SK-N-SH treated with all-trans-retinoic acid at 6 μM for 48 hours (cell line): Measurements from ENCODE around the gene TMEM269.

Source experiments
- ATAC-seq: fragments of 200-7000 bp; cut with Tn5 transposase; 3 replicates; pipeline ENCODE4 v1.9.1; 2020; ENCODE audit warnings: mild to moderate bottlenecking, moderate library complexity
- ARNTL ChIP-seq: fragments of 450-650 bp; formaldehyde crosslinking; IDR thresholded peaks from 2 replicates; pipeline ENCODE4 v1.5.0; 2020; ENCODE audit warnings: low read depth, mild to moderate bottlenecking, moderate library complexity, borderline replicate concordance
- BACH2 ChIP-seq: fragments of 250-450 bp; sonication (Bioruptor Pico); IDR thresholded peaks from 2 replicates; pipeline ENCODE4 v1.9.0; 2021; ENCODE audit warnings: mild to moderate bottlenecking, borderline replicate concordance
- CSDC2 ChIP-seq: fragments of 250-450 bp; sonication (Bioruptor Pico); IDR thresholded peaks from 2 replicates; pipeline ENCODE4 v1.5.0; 2020; ENCODE audit warnings: mild to moderate bottlenecking, moderate library complexity
- ESRRG ChIP-seq: fragments of 250-450 bp; sonication (Bioruptor Pico); IDR thresholded peaks from 2 replicates; pipeline ENCODE4 v1.6.1; 2021; ENCODE audit warnings: mild to moderate bottlenecking
- ISL1 ChIP-seq: fragments of 250-450 bp; sonication (Bioruptor Pico); IDR thresholded peaks from 2 replicates; pipeline ENCODE4 v2.1.2; 2022; ENCODE audit warnings: mild to moderate bottlenecking, moderate library complexity
- OSR1 ChIP-seq: fragments of 250-450 bp; sonication (Bioruptor Pico); IDR thresholded peaks from 2 replicates; pipeline ENCODE4 v1.8.0; 2022; ENCODE audit warnings: moderate library complexity, mild to moderate bottlenecking, inconsistent platforms
- PPARA ChIP-seq: fragments of 250-450 bp; sonication (Bioruptor Pico); IDR thresholded peaks from 2 replicates; pipeline ENCODE4 v1.5.0; 2020; ENCODE audit warnings: mild to moderate bottlenecking, borderline replicate concordance
- RARB ChIP-seq: fragments of 250-450 bp; sonication (Bioruptor Pico); IDR thresholded peaks from 2 replicates; pipeline ENCODE4 v1.8.0; 2021; ENCODE audit warnings: mild to moderate bottlenecking, moderate library complexity
- SNAI2 ChIP-seq: fragments of 250-450 bp; sonication (Bioruptor Pico); IDR thresholded peaks from 2 replicates; pipeline ENCODE4 v1.5.0; 2020; ENCODE audit warnings: mild to moderate bottlenecking, moderate library complexity
- TCF4 ChIP-seq: fragments of 250-450 bp; sonication (Bioruptor Pico); IDR thresholded peaks from 2 replicates; pipeline ENCODE4 v1.8.0; 2021; ENCODE audit warnings: mild to moderate bottlenecking, moderate library complexity, borderline replicate concordance
- TOX ChIP-seq: fragments of 250-450 bp; sonication (Bioruptor Pico); IDR thresholded peaks from 2 replicates; pipeline ENCODE4 v1.8.0; 2021; ENCODE audit warnings: mild to moderate bottlenecking, moderate library complexity, borderline replicate concordance
- ZC3H10 ChIP-seq: fragments of 250-450 bp; sonication (Bioruptor Pico); IDR thresholded peaks from 2 replicates; pipeline ENCODE4 v1.5.1; 2021; ENCODE audit warnings: mild to moderate bottlenecking, moderate library complexity
- ZFP3 ChIP-seq: fragments of 250-450 bp; sonication (Bioruptor Pico); IDR thresholded peaks from 2 replicates; pipeline ENCODE4 v1.5.0; 2020; ENCODE audit warnings: mild to moderate bottlenecking, moderate library complexity
- ZFP30 ChIP-seq: fragments of 450-650 bp; formaldehyde crosslinking; IDR thresholded peaks from 2 replicates; pipeline ENCODE4 v1.5.0; 2022; ENCODE audit warnings: mild to moderate bottlenecking, moderate library complexity
- ZNF565 ChIP-seq: fragments of 450-650 bp; formaldehyde crosslinking; conservative IDR thresholded peaks from 2 replicates; pipeline ENCODE4 v1.5.0; 2020; ENCODE audit warnings: low read depth, mild to moderate bottlenecking, moderate library complexity
- ZNF8 ChIP-seq: fragments of 450-650 bp; formaldehyde crosslinking; IDR thresholded peaks from 2 replicates; pipeline ENCODE4 v1.5.0; 2020; ENCODE audit warnings: mild to moderate bottlenecking, moderate library complexity
- TF ChIP-seq, protein P1 (sequence below): fragments of 250-450 bp; sonication (Bioruptor Pico); IDR thresholded peaks from 2 replicates; pipeline ENCODE4 v1.8.0; 2020; ENCODE audit warnings: mild to moderate bottlenecking, moderate library complexity, borderline replicate concordance
- TF ChIP-seq, protein P2 (sequence below): fragments of 250-450 bp; sonication (Bioruptor Pico); IDR thresholded peaks from 2 replicates; pipeline ENCODE4 v1.5.0; 2020; ENCODE audit warnings: mild to moderate bottlenecking, moderate library complexity
- TF ChIP-seq, protein P3 (sequence below): fragments of 250-450 bp; sonication (Bioruptor Pico); IDR thresholded peaks from 2 replicates; pipeline ENCODE4 v1.5.1; 2020; ENCODE audit warnings: low read depth, mild to moderate bottlenecking, moderate library complexity
- TF ChIP-seq, protein P4 (sequence below): fragments of 250-450 bp; sonication (Bioruptor Pico); IDR thresholded peaks from 2 replicates; pipeline ENCODE4 v1.5.1; 2021; ENCODE audit warnings: mild to moderate bottlenecking, moderate library complexity
- TF ChIP-seq, protein P5 (sequence below): fragments of 250-450 bp; sonication (Bioruptor Pico); IDR thresholded peaks from 2 replicates; pipeline ENCODE4 v1.8.0; 2021; ENCODE audit warnings: low read depth, mild to moderate bottlenecking, moderate library complexity, borderline replicate concordance

The TMEM269 gene

DNA sequence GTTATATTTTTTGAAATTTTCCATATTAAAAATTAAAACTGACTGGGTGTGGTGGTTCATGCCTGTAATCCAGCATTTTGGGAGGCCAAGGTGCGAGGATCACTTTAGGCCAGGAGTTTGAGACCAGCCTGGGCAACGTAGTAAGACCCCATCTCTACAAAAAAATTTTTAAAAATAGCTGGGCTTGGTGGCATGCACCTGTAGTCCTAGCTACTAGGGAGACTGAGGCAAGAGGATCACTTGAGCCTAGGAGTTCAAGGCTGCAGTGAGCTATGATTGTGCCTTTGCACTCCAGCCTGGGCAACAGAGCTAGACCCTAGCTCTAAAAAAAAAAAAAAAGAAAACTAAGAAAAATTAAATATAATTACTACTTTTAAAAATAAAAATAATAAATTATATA is 36.9 kb downstream of the TMEM269 start (continued):
- TF ChIP-seq, protein P1, sequence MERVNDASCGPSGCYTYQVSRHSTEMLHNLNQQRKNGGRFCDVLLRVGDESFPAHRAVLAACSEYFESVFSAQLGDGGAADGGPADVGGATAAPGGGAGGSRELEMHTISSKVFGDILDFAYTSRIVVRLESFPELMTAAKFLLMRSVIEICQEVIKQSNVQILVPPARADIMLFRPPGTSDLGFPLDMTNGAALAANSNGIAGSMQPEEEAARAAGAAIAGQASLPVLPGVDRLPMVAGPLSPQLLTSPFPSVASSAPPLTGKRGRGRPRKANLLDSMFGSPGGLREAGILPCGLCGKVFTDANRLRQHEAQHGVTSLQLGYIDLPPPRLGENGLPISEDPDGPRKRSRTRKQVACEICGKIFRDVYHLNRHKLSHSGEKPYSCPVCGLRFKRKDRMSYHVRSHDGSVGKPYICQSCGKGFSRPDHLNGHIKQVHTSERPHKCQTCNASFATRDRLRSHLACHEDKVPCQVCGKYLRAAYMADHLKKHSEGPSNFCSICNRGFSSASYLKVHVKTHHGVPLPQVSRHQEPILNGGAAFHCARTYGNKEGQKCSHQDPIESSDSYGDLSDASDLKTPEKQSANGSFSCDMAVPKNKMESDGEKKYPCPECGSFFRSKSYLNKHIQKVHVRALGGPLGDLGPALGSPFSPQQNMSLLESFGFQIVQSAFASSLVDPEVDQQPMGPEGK (CRISPR knock-in tag), result no peak
- TF ChIP-seq SNAI2 (CRISPR knock-in tag), result no peak
- TF ChIP-seq TOX (CRISPR knock-in tag), result no peak
- TF ChIP-seq BACH2 (CRISPR knock-in tag), result no peak
- TF ChIP-seq ESRRG (CRISPR knock-in tag), result no peak

DNA sequence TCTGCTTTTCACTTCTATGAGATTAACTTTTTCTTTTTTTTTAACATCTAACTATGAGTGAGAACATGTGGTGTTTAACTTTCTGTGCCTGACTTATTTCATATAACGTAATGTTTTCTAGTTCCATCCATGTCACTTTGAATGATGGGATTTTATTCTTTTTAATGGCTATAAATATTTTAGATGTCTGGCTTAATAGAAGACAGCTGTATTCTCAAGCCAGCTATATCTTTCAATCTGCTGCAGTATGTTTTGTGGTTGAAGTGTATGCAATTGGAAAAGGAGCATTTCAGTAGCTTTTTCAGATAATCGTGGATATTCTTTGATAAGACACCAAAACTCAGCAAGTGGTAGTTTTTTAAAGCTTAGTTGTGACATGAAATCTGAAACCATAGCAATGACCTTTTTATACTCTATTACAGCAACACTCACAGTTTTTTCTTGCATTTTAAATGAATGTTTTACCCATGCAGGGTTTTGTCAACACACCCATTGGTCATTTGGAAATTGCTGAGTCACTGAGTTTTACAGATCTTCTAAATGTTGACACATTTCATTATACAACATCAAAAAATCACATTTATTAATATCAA is 38.1 kb downstream of the TMEM269 start:
- TF ChIP-seq, protein P1 (CRISPR knock-in tag), result no peak
- no peak for TF ChIP-seq ESRRG (CRISPR knock-in tag)
- TF ChIP-seq CSDC2 (CRISPR knock-in tag), result no peak
- no peak for TF ChIP-seq ARNTL (CRISPR knock-in tag)
- no peak for TF ChIP-seq RARB
- TF ChIP-seq ISL1 (CRISPR knock-in tag), result peak; percentile 78
- TF ChIP-seq, protein P2, sequence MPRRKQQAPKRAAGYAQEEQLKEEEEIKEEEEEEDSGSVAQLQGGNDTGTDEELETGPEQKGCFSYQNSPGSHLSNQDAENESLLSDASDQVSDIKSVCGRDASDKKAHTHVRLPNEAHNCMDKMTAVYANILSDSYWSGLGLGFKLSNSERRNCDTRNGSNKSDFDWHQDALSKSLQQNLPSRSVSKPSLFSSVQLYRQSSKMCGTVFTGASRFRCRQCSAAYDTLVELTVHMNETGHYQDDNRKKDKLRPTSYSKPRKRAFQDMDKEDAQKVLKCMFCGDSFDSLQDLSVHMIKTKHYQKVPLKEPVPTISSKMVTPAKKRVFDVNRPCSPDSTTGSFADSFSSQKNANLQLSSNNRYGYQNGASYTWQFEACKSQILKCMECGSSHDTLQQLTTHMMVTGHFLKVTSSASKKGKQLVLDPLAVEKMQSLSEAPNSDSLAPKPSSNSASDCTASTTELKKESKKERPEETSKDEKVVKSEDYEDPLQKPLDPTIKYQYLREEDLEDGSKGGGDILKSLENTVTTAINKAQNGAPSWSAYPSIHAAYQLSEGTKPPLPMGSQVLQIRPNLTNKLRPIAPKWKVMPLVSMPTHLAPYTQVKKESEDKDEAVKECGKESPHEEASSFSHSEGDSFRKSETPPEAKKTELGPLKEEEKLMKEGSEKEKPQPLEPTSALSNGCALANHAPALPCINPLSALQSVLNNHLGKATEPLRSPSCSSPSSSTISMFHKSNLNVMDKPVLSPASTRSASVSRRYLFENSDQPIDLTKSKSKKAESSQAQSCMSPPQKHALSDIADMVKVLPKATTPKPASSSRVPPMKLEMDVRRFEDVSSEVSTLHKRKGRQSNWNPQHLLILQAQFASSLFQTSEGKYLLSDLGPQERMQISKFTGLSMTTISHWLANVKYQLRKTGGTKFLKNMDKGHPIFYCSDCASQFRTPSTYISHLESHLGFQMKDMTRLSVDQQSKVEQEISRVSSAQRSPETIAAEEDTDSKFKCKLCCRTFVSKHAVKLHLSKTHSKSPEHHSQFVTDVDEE (CRISPR knock-in tag), result peak; percentile 74
- no peak for TF ChIP-seq PPARA
- no peak for TF ChIP-seq ZNF8
- TF ChIP-seq ZFP30 (CRISPR knock-in tag), result no peak
- TF ChIP-seq TCF4 (CRISPR knock-in tag), result peak; percentile 82
- TF ChIP-seq SNAI2 (CRISPR knock-in tag), result no peak
- no peak for TF ChIP-seq ZC3H10 (CRISPR knock-in tag)
- TF ChIP-seq BACH2 (CRISPR knock-in tag), result peak; percentile 67; the same call in 1 of the 2 replicates
- ATAC-seq, result peak; percentile 88

DNA sequence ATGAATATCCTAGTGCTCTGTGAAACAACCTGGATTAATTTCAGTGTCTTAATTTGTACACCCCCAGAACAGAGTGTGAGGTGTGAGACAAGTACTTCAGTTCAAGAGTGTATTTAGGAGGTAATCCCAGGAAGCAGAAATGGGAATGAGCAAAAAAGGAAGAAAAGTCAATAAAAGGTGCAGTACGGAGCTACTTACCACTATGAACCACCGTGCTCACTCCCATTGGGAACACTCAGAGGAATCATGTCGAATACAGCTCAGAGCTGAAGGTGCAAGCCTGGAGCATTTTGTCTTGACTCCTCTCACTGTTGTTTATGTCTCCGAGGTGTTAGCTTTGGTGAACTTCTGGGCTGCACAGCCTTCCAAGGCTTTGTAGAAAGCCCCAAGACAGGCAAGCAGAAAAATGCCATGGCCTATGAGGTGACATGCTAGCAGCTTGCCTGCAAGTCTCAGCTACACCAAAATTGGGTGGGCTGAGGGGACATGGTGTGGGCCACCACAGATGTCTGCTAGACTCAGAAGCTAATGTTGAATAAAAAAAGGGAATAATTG is 39.8 kb downstream of the TMEM269 start:
- no peak for TF ChIP-seq OSR1 (CRISPR knock-in tag)
- no peak for TF ChIP-seq ZNF8
- TF ChIP-seq, protein P3, sequence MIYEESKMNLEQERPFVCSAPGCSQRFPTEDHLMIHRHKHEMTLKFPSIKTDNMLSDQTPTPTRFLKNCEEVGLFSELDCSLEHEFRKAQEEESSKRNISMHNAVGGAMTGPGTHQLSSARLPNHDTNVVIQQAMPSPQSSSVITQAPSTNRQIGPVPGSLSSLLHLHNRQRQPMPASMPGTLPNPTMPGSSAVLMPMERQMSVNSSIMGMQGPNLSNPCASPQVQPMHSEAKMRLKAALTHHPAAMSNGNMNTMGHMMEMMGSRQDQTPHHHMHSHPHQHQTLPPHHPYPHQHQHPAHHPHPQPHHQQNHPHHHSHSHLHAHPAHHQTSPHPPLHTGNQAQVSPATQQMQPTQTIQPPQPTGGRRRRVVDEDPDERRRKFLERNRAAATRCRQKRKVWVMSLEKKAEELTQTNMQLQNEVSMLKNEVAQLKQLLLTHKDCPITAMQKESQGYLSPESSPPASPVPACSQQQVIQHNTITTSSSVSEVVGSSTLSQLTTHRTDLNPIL (CRISPR knock-in tag), result no peak
- no peak for TF ChIP-seq ZFP3
- TF ChIP-seq, protein P2 (CRISPR knock-in tag), result no peak
- no peak for TF ChIP-seq ZFP30 (CRISPR knock-in tag)
- no peak for TF ChIP-seq ISL1 (CRISPR knock-in tag)
- TF ChIP-seq BACH2 (CRISPR knock-in tag), result no peak
- TF ChIP-seq ZNF565 (CRISPR knock-in tag), result no peak
- TF ChIP-seq, protein P4, sequence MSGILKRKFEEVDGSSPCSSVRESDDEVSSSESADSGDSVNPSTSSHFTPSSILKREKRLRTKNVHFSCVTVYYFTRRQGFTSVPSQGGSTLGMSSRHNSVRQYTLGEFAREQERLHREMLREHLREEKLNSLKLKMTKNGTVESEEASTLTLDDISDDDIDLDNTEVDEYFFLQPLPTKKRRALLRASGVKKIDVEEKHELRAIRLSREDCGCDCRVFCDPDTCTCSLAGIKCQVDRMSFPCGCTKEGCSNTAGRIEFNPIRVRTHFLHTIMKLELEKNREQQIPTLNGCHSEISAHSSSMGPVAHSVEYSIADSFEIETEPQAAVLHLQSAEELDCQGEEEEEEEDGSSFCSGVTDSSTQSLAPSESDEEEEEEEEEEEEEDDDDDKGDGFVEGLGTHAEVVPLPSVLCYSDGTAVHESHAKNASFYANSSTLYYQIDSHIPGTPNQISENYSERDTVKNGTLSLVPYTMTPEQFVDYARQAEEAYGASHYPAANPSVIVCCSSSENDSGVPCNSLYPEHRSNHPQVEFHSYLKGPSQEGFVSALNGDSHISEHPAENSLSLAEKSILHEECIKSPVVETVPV, result no peak
- no peak for TF ChIP-seq RARB
- TF ChIP-seq, protein P5, sequence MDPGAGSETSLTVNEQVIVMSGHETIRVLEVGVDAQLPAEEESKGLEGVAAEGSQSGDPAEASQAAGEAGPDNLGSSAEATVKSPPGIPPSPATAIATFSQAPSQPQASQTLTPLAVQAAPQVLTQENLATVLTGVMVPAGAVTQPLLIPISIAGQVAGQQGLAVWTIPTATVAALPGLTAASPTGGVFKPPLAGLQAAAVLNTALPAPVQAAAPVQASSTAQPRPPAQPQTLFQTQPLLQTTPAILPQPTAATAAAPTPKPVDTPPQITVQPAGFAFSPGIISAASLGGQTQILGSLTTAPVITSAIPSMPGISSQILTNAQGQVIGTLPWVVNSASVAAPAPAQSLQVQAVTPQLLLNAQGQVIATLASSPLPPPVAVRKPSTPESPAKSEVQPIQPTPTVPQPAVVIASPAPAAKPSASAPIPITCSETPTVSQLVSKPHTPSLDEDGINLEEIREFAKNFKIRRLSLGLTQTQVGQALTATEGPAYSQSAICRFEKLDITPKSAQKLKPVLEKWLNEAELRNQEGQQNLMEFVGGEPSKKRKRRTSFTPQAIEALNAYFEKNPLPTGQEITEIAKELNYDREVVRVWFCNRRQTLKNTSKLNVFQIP, result no peak

More for the DNA sequence above, 39.8 kb downstream of the TMEM269 start:
- no peak for ATAC-seq
